ENCODE measurements around the gene SEC16B.

SEC16B gene

DNA sequence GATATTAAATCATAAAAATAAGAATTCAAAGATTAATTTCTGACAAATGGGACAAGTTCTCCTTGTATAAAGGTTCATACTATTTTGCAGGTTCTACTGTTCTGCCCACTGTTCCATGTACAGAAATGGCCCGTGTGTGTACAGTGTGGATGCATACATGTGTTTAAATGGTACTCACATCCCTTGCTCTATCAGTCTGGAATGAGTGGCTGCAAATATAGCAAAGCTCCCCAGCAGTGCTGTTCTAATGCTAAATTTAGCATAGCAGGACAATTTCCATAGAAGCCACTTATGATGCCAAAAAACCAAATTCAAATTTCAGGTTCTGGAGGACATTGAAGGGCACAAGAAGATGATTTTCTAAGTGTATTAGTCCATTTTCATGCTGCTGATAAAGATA is 9.4 kb upstream of the SEC16B start:
- no peak overlapping the region for H3K4me3 ChIP-seq (ENCODE audit: low read depth, low read length)
- TF ChIP-seq, protein P1, sequence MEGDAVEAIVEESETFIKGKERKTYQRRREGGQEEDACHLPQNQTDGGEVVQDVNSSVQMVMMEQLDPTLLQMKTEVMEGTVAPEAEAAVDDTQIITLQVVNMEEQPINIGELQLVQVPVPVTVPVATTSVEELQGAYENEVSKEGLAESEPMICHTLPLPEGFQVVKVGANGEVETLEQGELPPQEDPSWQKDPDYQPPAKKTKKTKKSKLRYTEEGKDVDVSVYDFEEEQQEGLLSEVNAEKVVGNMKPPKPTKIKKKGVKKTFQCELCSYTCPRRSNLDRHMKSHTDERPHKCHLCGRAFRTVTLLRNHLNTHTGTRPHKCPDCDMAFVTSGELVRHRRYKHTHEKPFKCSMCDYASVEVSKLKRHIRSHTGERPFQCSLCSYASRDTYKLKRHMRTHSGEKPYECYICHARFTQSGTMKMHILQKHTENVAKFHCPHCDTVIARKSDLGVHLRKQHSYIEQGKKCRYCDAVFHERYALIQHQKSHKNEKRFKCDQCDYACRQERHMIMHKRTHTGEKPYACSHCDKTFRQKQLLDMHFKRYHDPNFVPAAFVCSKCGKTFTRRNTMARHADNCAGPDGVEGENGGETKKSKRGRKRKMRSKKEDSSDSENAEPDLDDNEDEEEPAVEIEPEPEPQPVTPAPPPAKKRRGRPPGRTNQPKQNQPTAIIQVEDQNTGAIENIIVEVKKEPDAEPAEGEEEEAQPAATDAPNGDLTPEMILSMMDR (conservative IDR thresholded peaks at IDR 0.05; ENCODE audit: low read depth, low read length): no peak
- DNase-seq (ENCODE audit: low read depth): no peak

GRCh38 chr1:177978530-177978929 is 8.7 kb upstream of the SEC16B start:
- H3K4me3 ChIP-seq (ENCODE audit: low read depth, low read length): no peak overlapping the region
- TF ChIP-seq, protein P1 (conservative IDR thresholded peaks at IDR 0.05; ENCODE audit: low read depth, low read length): no peak
- no peak for DNase-seq (ENCODE audit: low read depth)

DNA sequence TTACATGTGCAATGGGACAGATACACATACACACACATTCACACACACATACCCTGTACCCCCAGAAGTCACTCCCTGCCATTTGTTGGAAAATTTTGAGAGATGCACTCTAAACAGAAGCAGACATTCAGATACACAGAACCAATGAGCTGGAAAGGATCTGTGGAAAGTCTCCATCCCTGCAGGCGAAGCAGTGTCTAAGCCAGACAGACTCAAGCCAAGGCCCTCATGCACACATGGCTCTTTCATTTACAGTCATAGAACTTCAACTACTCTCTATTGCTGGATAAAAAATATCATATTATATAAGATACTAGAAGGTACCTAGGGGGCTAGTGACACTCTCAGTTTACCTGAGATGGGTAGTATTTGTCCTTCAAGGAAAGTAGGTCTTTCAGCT is 7.3 kb upstream of the SEC16B start:
- TF ChIP-seq, protein P1 (conservative IDR thresholded peaks at IDR 0.05; ENCODE audit: low read depth, low read length): no peak
- DNase-seq (ENCODE audit: low read depth): no peak

GRCh38 chr1:177976596-177976995 is 6.7 kb upstream of the SEC16B start:
- H3K4me3 ChIP-seq (ENCODE audit: low read depth, low read length): no peak overlapping the region
- TF ChIP-seq, protein P1 (conservative IDR thresholded peaks at IDR 0.05; ENCODE audit: low read depth, low read length): no peak
- no peak for DNase-seq (ENCODE audit: low read depth)

More for the DNA sequence above, 7.3 kb upstream of the SEC16B start:
- H3K4me3 ChIP-seq (ENCODE audit: low read depth, low read length): no peak overlapping the region

- TF ChIP-seq, protein P1 (conservative IDR thresholded peaks at IDR 0.05; ENCODE audit: low read depth, low read length): no peak
- peak; percentile 65 for DNase-seq (ENCODE audit: low read depth)
- H3K4me3 ChIP-seq (ENCODE audit: low read depth, low read length): no peak overlapping the region
These were observed 6.0 kb upstream of the SEC16B start for GRCh38 chr1:177975588-177976495.

DNA sequence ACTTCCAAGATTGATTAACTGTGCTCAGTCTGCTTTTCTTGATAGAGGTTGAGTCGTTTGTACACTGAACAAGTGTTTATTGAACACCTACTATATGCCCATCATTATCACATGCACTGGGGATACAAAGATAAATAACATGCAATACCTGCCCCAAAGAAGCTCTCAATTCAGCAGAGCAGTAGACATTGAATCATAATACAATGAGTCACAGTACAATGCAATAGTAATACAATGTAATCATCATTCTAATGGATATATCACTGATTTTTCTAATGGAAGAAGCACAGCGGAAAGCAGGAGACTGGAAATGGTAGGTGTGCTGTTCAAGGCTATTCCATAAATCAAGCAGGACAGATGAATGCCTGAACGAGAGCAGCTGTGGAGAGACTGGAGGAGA is 3.7 kb upstream of the SEC16B start:
- TF ChIP-seq, protein P1 (conservative IDR thresholded peaks at IDR 0.05; ENCODE audit: low read depth, low read length): no peak
- DNase-seq (ENCODE audit: low read depth): no peak

GRCh38 chr1:177969109-177969508 is 749 bp downstream of the SEC16B start:
- TF ChIP-seq, protein P1 (conservative IDR thresholded peaks at IDR 0.05; ENCODE audit: low read depth, low read length): no peak
- H3K4me3 ChIP-seq (ENCODE audit: low read depth, low read length): no peak overlapping the region
- peak; percentile 89 for DNase-seq (ENCODE audit: low read depth)

More for the DNA sequence above, 3.7 kb upstream of the SEC16B start:
- H3K4me3 ChIP-seq (ENCODE audit: low read depth, low read length): no peak overlapping the region
